AG04450 (cell line): ENCODE measurements around the gene MPRIP. TPM values are rescaled to one million over a fixed set of nuclear protein-coding genes. Genes with fewer than 3 reads are reported as not detected.

Source experiments
- CTCF ChIA-PET: fragments of 300-600, 350-600 bp; formaldehyde crosslinking; extraction: SDS; loops from one replicate; lab custom pipeline; 2022; ENCODE audit warnings: antibody characterized with exemption, inconsistent platforms; lab: Charles Lee
- POLR2A ChIA-PET: fragments of 350-600 bp; formaldehyde crosslinking; extraction: SDS; loops from one replicate; lab custom pipeline; 2021; ENCODE audit warnings: antibody characterized with exemption, inconsistent platforms; lab: Yijun Ruan, JAX
- DNase-seq: peaks from one replicate; pipeline ENCODE4 v3.0.0-alpha.2; 2011; ENCODE audit warnings: low read depth, low spot score
- H3K27ac ChIP-seq: one replicate; pipeline ENCODE4 v1.5.1; 2012; ENCODE audit warnings: low read depth, low read length, control low read depth
- H3K27me3 ChIP-seq: one replicate; pipeline ENCODE4 v1.6.0; 2012; ENCODE audit warnings: low read length; ENCODE audit not compliant: control insufficient read depth, insufficient read depth
- H3K4me3 ChIP-seq: 2 replicates; pipeline ENCODE4 v1.5.1; 2011; ENCODE audit warnings: mild to moderate bottlenecking, low read depth, low read length, control low read depth
- H3K9me3 ChIP-seq: 2 replicates; pipeline ENCODE4 v1.5.1; 2012; ENCODE audit warnings: low read length; ENCODE audit not compliant: control insufficient read depth, insufficient read depth
- polyA plus RNA-seq: library from polyadenylated mRNA; depleted of rRNA; stranded (reverse); fragments of >200 nt; gene quantifications from 2 replicates; pipeline ENCODE4 v1.2.3, GENCODE V29; 2011
- TF ChIP-seq, protein P1 (sequence below): IDR thresholded peaks from 2 replicates; pipeline ENCODE4 v1.5.1; 2011; ENCODE audit warnings: low read depth, low read length, control low read depth, inconsistent platforms

MPRIP gene
- polyA plus RNA-seq, 1 experiment: 95.0 TPM

DNA sequence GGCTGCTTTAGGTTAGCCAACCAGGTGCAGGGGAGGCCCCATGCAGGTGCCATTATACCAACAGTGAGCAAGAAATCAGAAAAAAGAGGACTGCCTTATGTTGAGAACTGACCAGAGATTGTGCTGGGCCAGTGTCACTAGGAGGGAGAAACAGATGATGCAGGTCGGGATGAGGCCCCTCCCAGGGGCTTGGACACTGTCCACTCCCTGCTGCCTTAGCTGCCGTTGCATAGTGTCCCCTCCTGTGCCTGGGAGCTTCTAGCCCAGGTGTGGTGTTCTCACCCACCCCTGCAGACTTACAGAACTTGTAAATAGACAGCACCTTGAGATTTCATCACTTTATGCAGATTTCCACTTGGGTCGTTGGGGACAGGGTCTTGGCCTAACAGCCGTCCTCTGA is 127.1 kb downstream of the MPRIP start:
- DNase-seq: no peak
- no peaks in the 10 kb centered on the region for H3K27me3 ChIP-seq
- TF ChIP-seq, protein P1, sequence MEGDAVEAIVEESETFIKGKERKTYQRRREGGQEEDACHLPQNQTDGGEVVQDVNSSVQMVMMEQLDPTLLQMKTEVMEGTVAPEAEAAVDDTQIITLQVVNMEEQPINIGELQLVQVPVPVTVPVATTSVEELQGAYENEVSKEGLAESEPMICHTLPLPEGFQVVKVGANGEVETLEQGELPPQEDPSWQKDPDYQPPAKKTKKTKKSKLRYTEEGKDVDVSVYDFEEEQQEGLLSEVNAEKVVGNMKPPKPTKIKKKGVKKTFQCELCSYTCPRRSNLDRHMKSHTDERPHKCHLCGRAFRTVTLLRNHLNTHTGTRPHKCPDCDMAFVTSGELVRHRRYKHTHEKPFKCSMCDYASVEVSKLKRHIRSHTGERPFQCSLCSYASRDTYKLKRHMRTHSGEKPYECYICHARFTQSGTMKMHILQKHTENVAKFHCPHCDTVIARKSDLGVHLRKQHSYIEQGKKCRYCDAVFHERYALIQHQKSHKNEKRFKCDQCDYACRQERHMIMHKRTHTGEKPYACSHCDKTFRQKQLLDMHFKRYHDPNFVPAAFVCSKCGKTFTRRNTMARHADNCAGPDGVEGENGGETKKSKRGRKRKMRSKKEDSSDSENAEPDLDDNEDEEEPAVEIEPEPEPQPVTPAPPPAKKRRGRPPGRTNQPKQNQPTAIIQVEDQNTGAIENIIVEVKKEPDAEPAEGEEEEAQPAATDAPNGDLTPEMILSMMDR: no peak
- H3K9me3 ChIP-seq: no peaks in the 10 kb centered on the region; the same call in 1 of the 2 replicates
- no peak overlapping the region for H3K27ac ChIP-seq
- no peak overlapping the region for H3K4me3 ChIP-seq
- CTCF ChIA-PET: no interaction called here
- POLR2A ChIA-PET: interaction anchor here (0.6 to 0.9 kb wide), 2 partner anchors 10 to 20 kb away, joined by 3 to 5 read pairs; no protein-coding TSS in a partner anchor

DNA sequence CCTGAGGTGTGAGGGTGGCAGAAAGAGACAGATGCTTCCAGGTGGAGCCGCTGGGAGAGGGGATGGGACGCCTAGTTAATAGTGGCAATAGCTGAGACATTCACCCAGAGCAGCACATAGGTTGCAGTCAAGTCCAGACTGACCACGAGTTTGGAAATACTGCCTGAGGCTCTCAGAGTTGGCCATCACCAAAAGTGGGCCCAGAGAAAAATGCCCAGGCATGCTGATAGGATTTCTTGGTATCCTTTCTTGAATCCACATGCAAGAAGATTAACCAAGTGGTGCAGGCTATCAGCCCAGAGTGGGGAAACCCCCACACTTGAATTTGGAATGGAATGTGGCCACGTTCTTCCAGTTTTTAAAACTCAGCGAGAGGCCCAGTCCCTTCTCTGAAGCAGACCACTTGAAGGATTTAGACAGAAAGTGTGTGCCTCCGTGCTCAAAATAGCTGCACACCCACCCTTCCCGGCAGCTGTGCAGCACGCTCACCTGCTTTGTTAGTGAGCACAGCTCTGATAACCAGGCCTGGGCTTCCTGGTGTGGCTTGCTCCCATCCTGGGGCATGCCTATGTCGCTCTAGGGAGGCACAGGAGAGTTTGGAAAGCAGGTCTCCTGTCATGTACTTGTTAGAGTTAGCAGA is 128.2 kb downstream of the MPRIP start:
- CTCF ChIA-PET: no interaction called here
- POLR2A ChIA-PET: interaction anchor here (0.7 kb wide), 1 partner anchor 60 kb away, joined by 3 read pairs; no protein-coding TSS in a partner anchor
- no peak for DNase-seq
- H3K27me3 ChIP-seq: no peaks in the 10 kb centered on the region
- no peak overlapping the region for H3K27ac ChIP-seq
- H3K9me3 ChIP-seq: no peaks in the 10 kb centered on the region; the same call in 1 of the 2 replicates
- H3K4me3 ChIP-seq: no peak overlapping the region
- TF ChIP-seq, protein P1: no peak

DNA sequence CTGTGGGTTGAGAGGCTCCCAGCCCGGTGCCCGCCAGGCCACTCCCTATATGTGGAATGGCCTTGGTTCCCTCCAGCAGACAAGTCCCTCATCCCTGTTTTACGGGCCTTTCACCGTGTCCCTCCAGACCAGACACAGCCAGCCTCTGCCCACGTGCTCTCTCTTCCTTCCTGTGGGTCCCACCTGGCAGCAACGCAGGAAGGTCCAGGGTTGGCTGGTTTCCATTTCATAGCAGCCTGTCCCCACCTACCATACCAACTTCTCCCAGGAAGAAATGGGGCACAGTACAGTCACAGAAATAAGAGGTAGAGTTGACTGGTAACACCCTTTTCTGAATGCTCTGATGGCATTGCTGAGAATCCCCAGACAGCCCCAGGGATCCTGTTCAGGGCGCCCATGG is 128.9 kb downstream of the MPRIP start:
- no peaks in the 10 kb centered on the region for H3K27me3 ChIP-seq
- H3K4me3 ChIP-seq: no peak overlapping the region
- CTCF ChIA-PET: no interaction called here
- no peak for DNase-seq
- POLR2A ChIA-PET: no interaction called here
- TF ChIP-seq, protein P1: no peak
- no peaks in the 10 kb centered on the region; the same call in 1 of the 2 replicates for H3K9me3 ChIP-seq
- no peak overlapping the region for H3K27ac ChIP-seq

DNA sequence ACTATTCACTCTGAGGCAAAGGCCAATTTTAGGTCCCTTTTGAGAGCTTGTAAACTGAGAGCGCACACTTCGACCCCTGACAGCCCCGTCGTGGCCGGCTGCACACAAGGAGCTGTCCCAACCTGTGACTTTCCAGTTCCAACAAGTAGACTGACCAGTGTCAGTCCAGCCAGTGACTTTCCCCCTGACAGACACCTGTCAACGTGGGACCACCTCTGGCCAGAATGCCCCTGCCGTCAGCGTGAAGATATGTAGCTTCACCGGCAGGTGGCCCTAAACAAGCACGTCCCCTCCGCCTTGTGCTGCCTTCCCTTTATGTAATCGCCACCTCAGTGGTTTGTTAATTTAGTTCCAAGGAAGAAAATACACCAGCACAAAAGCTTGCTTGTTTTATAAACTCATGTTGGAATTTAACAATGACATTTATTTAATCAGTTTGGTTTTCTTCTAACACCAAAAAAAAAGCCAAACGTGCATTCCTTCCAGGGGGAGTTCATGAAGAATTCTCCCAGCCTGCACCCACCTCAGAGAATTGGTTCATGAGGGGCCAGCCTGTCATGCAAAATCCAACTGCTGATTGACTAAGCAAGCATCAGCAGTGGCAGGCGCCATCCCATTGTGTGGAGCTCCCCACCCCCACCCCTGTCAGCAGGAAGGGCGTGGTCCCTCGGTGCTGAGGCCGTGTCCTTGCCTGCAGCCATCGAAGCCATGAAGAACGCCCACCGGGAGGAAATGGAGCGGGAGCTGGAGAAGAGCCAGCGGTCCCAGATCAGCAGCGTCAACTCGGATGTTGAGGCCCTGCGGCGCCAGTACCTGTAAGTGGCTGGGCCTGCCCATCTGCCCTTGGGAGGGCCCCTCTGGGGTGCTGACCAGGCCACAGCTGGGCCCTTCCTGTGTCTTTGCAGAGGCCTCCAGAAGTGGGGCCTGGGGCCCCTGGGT is 130.0 kb downstream of the MPRIP start:
- Histone ChIP-seq H3K9me3 (no peaks in the 10 kb centered on the region; the same call in 1 of the 2 replicates), H3K27me3 (no peaks in the 10 kb centered on the region), H3K27ac (no peak overlapping the region), H3K4me3 (no peak overlapping the region)
- ChIA-PET CTCF (interaction anchor here (1.5 kb wide), 1 partner anchor 171 kb away, joined by 4 read pairs; no protein-coding TSS in a partner anchor), POLR2A (no interaction called here)
- TF ChIP-seq, protein P1: no peak
- DNase-seq: no peak
